HepG2 (cell line): ENCODE measurements around the gene MAPK10. TPM values are rescaled to one million over a fixed set of nuclear protein-coding genes. Genes with fewer than 3 reads are reported as not detected.

Source experiments
- ATAC-seq: fragments of 200-7000 bp; cut with Tn5 transposase; 3 replicates; pipeline ENCODE4 v1.9.1; 2020; ENCODE audit warnings: mild to moderate bottlenecking, moderate library complexity
- BruUV-seq: library from RNA; stranded (reverse); fragments of 400-500 nt; replicated peaks from 2 replicates; lab custom pipeline; 2021; lab: Mats Ljungman, UMichigan
- CTCF ChIA-PET: fragments of 300-600 bp; formaldehyde crosslinking; extraction: SDS; loops from one replicate; lab custom pipeline; 2021; ENCODE audit warnings: low total read pairs, inconsistent platforms, low intra/inter-chr PET ratio; lab: Yijun Ruan, JAX
- POLR2A ChIA-PET: fragments of 350-600 bp; sonication (Branson Sonifier 250); formaldehyde crosslinking; loops from one replicate; lab custom pipeline; 2020; ENCODE audit warnings: antibody characterized with exemption, inconsistent platforms; lab: Yijun Ruan, JAX
- DNase-seq: peaks from one replicate; pipeline ENCODE4 v3.0.0-alpha.2; 2015; ENCODE audit warnings: low spot score
- FAIRE-seq: peaks from 3 replicates; lab custom pipeline; 2011; peaks lifted over from hg19 to GRCh38; lab: Jason Lieb, UNC
- H2AFZ ChIP-seq: one replicate; pipeline ENCODE4 v1.6.1; 2011; ENCODE audit warnings: low read length, inconsistent platforms
- H3K27ac ChIP-seq: fragments of 300-600 bp; 3 replicates; pipeline ENCODE4 v1.8.0; 2011; ENCODE audit warnings: mixed run types, mild to moderate bottlenecking, mixed read lengths, low read length, inconsistent platforms; ENCODE audit not compliant: insufficient read depth; ENCODE audit errors: extremely low read length
- H3K27me3 ChIP-seq, 2 experiments: fragments of 200-600 bp in 1 of 2; 2 replicates in 1 of 2; 3 replicates in 1 of 2; pipeline versions ENCODE4 v1.6.0 to v1.8.0; 2011; ENCODE audit warnings: low read length in 2 of 2, mild to moderate bottlenecking in 2 of 2, moderate library complexity in 2 of 2, inconsistent platforms in 1 of 2; ENCODE audit not compliant: insufficient read depth in 2 of 2, control insufficient read depth in 1 of 2
- H3K36me3 ChIP-seq, 2 experiments: fragments of 200-600 bp in 1 of 2; replicated peaks in 1 of 2; 2 replicates in 1 of 2; 3 replicates in 1 of 2; pipeline versions ENCODE4 v1.5.1 to v1.8.0; 2011; ENCODE audit warnings: low read length in 2 of 2, inconsistent platforms in 1 of 2; ENCODE audit not compliant: insufficient read depth in 2 of 2, control insufficient read depth in 1 of 2
- H3K4me1 ChIP-seq: 2 replicates; pipeline ENCODE4 v1.5.1; 2012; ENCODE audit warnings: low read length, inconsistent platforms; ENCODE audit not compliant: insufficient read depth
- H3K4me2 ChIP-seq: 2 replicates; pipeline ENCODE4 v1.6.0; 2011; ENCODE audit warnings: low read depth, low read length, inconsistent platforms
- H3K4me3 ChIP-seq, 3 experiments: fragments of 200-600 bp in 1 of 3; sonication (generic), shearing (Covaris generic) in 1 of 3; replicated peaks in 1 of 3; 2 replicates each; pipeline ENCODE4 v1.5.1; 2011 to 2016; ENCODE audit warnings: low read length in 3 of 3, inconsistent platforms in 2 of 3, low read depth in 2 of 3, mild to moderate bottlenecking in 2 of 3, control low read depth in 1 of 3, mixed read lengths in 1 of 3; ENCODE audit not compliant: insufficient read depth in 1 of 3
- H3K79me2 ChIP-seq: one replicate; pipeline ENCODE4 v1.6.1; 2011; ENCODE audit warnings: low read length, inconsistent platforms; ENCODE audit not compliant: insufficient read depth
- H3K9ac ChIP-seq: 2 replicates; pipeline ENCODE4 v1.6.0; 2011; ENCODE audit warnings: mild to moderate bottlenecking, low read depth, low read length, inconsistent platforms; ENCODE audit not compliant: insufficient read depth
- H3K9me3 ChIP-seq: 2 replicates; pipeline ENCODE4 v1.5.1; 2012; ENCODE audit warnings: mild to moderate bottlenecking, low read length
- H4K20me1 ChIP-seq: 2 replicates; pipeline ENCODE4 v1.6.0; 2011; ENCODE audit warnings: inconsistent platforms, mild to moderate bottlenecking, low read length, moderate library complexity; ENCODE audit not compliant: insufficient read depth
- CEBPZ ChIP-seq: IDR thresholded peaks from 2 replicates; pipeline ENCODE4 v1.6.1; 2012; ENCODE audit warnings: low read length, improper control_type of control experiment
- CENPX ChIP-seq: sonication (generic); formaldehyde crosslinking; IDR thresholded peaks from 2 replicates; pipeline ENCODE4 v1.9.0; 2021; ENCODE audit warnings: mild to moderate bottlenecking, missing genetic modification reagents, moderate library complexity
- FOXK1 ChIP-seq: sonication (generic); formaldehyde crosslinking; IDR thresholded peaks from 2 replicates; pipeline ENCODE4 v1.4.0; 2020; ENCODE audit warnings: low read depth, missing genetic modification reagents, borderline replicate concordance
- MIER2 ChIP-seq: IDR thresholded peaks from 2 replicates; pipeline ENCODE4 v1.6.1; 2016; ENCODE audit warnings: missing biosample characterization, missing genetic modification reagents
- MTA1 ChIP-seq: sonication (generic); formaldehyde crosslinking; IDR thresholded peaks from 2 replicates; pipeline ENCODE4 v1.4.0; 2020; ENCODE audit warnings: missing genetic modification reagents, mild to moderate bottlenecking, borderline replicate concordance
- MXD1 ChIP-seq: sonication (generic); formaldehyde crosslinking; IDR thresholded peaks from 2 replicates; pipeline ENCODE4 v1.4.0; 2020; ENCODE audit warnings: mild to moderate bottlenecking, missing genetic modification reagents
- PRDM4 ChIP-seq: sonication (generic); formaldehyde crosslinking; IDR thresholded peaks from 2 replicates; pipeline ENCODE4 v1.9.0; 2021; ENCODE audit warnings: missing genetic modification reagents, borderline replicate concordance
- TGIF2 ChIP-seq: IDR thresholded peaks from 2 replicates; pipeline ENCODE4 v1.6.1; 2016; ENCODE audit warnings: control low read depth, missing compliant biosample characterization
- ZMAT5 ChIP-seq: sonication (generic); formaldehyde crosslinking; IDR thresholded peaks from 2 replicates; pipeline ENCODE4 v1.5.0; 2020; ENCODE audit warnings: mild to moderate bottlenecking, low read depth, missing genetic modification reagents, borderline replicate concordance
- ZNF276 ChIP-seq: sonication (generic); formaldehyde crosslinking; IDR thresholded peaks from 2 replicates; pipeline ENCODE4 v1.4.0; 2020; ENCODE audit warnings: mild to moderate bottlenecking, low read depth, missing genetic modification reagents
- ZNF337 ChIP-seq: sonication (generic); formaldehyde crosslinking; IDR thresholded peaks from 2 replicates; pipeline ENCODE4 v1.5.1; 2020; ENCODE audit warnings: missing genetic modification reagents, low read depth, mild to moderate bottlenecking, borderline replicate concordance
- ZNF737 ChIP-seq: sonication (generic); formaldehyde crosslinking; IDR thresholded peaks from 2 replicates; pipeline ENCODE4 v1.5.0; 2020; ENCODE audit warnings: missing genetic modification reagents, mild to moderate bottlenecking, borderline replicate concordance
- ZSCAN5A ChIP-seq: sonication (generic); formaldehyde crosslinking; IDR thresholded peaks from 2 replicates; pipeline ENCODE4 v1.8.0; 2022; ENCODE audit warnings: mild to moderate bottlenecking, missing genetic modification reagents, borderline replicate concordance
- whole genome bisulfite sequencing: methylation state at CpG from one replicate; pipeline ENCODE4 v1.1.6; 2017; ENCODE audit warnings: low lambda C conversion rate; 5-methylcytosine and 5-hydroxymethylcytosine counted together
- in situ Hi-C: cut with HindIII; loops from 2 replicates; pipeline ENCODE4 v1.10.0; 2017; ENCODE audit warnings: low pct_unique_long_range_greater_than_20kb; ENCODE audit not compliant: extremely low pct_ligation_motif_present
- intact Hi-C: fragments of 100-400 bp; cut with micrococcal nuclease; formaldehyde crosslinking; loops from one replicate; pipeline ENCODE4 v1.10.0; 2022; ENCODE audit not compliant: unreplicated experiment
- polyA plus RNA-seq, 8 experiments: library from polyadenylated mRNA; depleted of rRNA in 3 of 8; stranded (reverse) in 7 of 8; unstranded in 1 of 8; fragments of >200 nt; fragmentation: Illumina TruSeq in 4 of 8; extraction: Trizol in 4 of 8; gene quantifications; 2 replicates each; pipeline versions ENCODE4 v1.2.1 to v1.2.3, GENCODE V29; 2011 to 2016; ENCODE audit warnings: low read depth in 4 of 8, missing spikeins in 1 of 8, mixed read lengths in 1 of 8; ENCODE audit not compliant: insufficient read depth in 1 of 8
- total RNA-seq, 5 experiments: library from RNA; depleted of rRNA; stranded (reverse); fragments of >200 nt; fragmentation: Illumina TruSeq; extraction: Trizol; gene quantifications; 2 replicates each; pipeline ENCODE4 v1.2.3, GENCODE V29; 2016; ENCODE audit warnings: low read depth in 1 of 5

MAPK10 gene
- total and polyA plus RNA-seq, 2 of the 13 experiments (the other 11 are each of a cell fraction or from before 2014, with no cell fraction given): not detected

GRCh38 chr4:86247320-86247719 lies 112.5 kb downstream of the MAPK10 start (continued):
- TF ChIP-seq ZNF737 (CRISPR knock-in tag) (no peak), ZSCAN5A (CRISPR knock-in tag) (no peak), ZNF276 (no peak), MIER2 (CRISPR knock-in tag) (no peak), MXD1 (CRISPR knock-in tag) (no peak)
- TF ChIP-seq, all 625 proteins: peak for 0

- no peak overlapping the region for H2AFZ ChIP-seq
- ChIA-PET POLR2A (no interaction called here), CTCF (no interaction called here)
- no peak overlapping the region for H3K9ac ChIP-seq
- no peaks in the 10 kb centered on the region for H3K27me3 ChIP-seq
- WGBS: 0% methylated on average over 3 of the region's 3 CpGs
- no peaks in the 10 kb centered on the region for H3K36me3 ChIP-seq
- BruUV-seq: no TSS peak
- H4K20me1 ChIP-seq: no peaks in the 10 kb centered on the region
- no peaks in the 10 kb centered on the region for H3K4me1 ChIP-seq
- intact Hi-C loops (no loop called here), in situ Hi-C loops (no loop called here)
- H3K4me2 ChIP-seq: no peak overlapping the region
- DNase-seq (no peak), FAIRE-seq (no peak), ATAC-seq (no peak)
- H3K27ac ChIP-seq: no peak overlapping the region
- no peak overlapping the region for H3K4me3 ChIP-seq
- H3K79me2 ChIP-seq: no peaks in the 10 kb centered on the region
- no peaks in the 10 kb centered on the region for H3K9me3 ChIP-seq
- no peak for TF ChIP-seq CENPX (CRISPR knock-in tag)
- TF ChIP-seq MTA1 (CRISPR knock-in tag): no peak
- no peak for TF ChIP-seq ZNF337 (CRISPR knock-in tag)
- no peak for TF ChIP-seq ZMAT5 (CRISPR knock-in tag)
- TF ChIP-seq FOXK1: no peak
- TF ChIP-seq CEBPZ: no peak
- no peak for TF ChIP-seq PRDM4 (CRISPR knock-in tag)
- TF ChIP-seq TGIF2: no peak
These were observed 116.1 kb downstream of the MAPK10 start for GRCh38 chr4:86243750-86244149.
